Gastroesophageal sphincter (tissue), 4 donors: ENCODE data around the gene CHMP1B. TPM values are rescaled to one million over a fixed set of nuclear protein-coding genes. Genes with fewer than 3 reads are reported as not detected.

ENCODE experiments used
- ATAC-seq: fragments of 150-250 bp; one replicate; pipeline ENCODE4 v1.9.1; 2016; ENCODE audit warnings: mild to moderate bottlenecking, moderate library complexity
- H3K27ac ChIP-seq, 4 donors: fragments of 200-600 bp; sonication (generic) in 3 of 4; 1 replicate in 3 of 4; 2 replicates in 1 of 4; pipeline ENCODE4 v1.5.1; 2016 to 2019
- H3K27me3 ChIP-seq: fragments of 200-600 bp; sonication (generic); one replicate; pipeline ENCODE4 v1.5.1; 2019
- H3K36me3 ChIP-seq, 2 donors: fragments of 200-600 bp; sonication (generic); one replicate each; pipeline ENCODE4 v1.5.1; 2019; ENCODE audit warnings: control low read depth in 1 of 2
- H3K4me1 ChIP-seq, 3 donors: fragments of 200-600 bp; sonication (generic); 1 replicate in 2 of 3; 2 replicates in 1 of 3; pipeline ENCODE4 v1.5.1; 2016 to 2019; ENCODE audit warnings: control low read depth in 2 of 3
- H3K4me3 ChIP-seq, 2 donors: fragments of 200-600 bp; sonication (generic); one replicate each; pipeline ENCODE4 v1.5.1; 2019; ENCODE audit warnings: mild to moderate bottlenecking in 1 of 2, moderate library complexity in 1 of 2
- H3K9me3 ChIP-seq, 3 donors: fragments of 200-600 bp; sonication (generic); one replicate each; pipeline ENCODE4 v1.5.1; 2017 to 2019; ENCODE audit warnings: control low read depth in 2 of 3
- EP300 ChIP-seq: sonication (generic); formaldehyde crosslinking; IDR thresholded peaks from one replicate; pipeline ENCODE4 v1.6.1; 2017; ENCODE audit warnings: antibody characterized with exemption, mild to moderate bottlenecking
- POLR2A ChIP-seq, 2 donors: fragments of 450-650 bp; IDR thresholded peaks; one replicate each; pipeline ENCODE4 v1.6.1; 2017; ENCODE audit warnings: antibody characterized with exemption in 2 of 2, mild to moderate bottlenecking in 2 of 2, moderate library complexity in 1 of 2
- POLR2AphosphoS5 ChIP-seq: sonication (generic); formaldehyde crosslinking; IDR thresholded peaks from one replicate; pipeline ENCODE4 v1.6.1; 2017; ENCODE audit warnings: antibody characterized with exemption
- WGBS, 2 donors: methylation state at CpG; one replicate each; pipeline ENCODE4 v1.1.5; 2018; ENCODE audit warnings: low coverage in 1 of 2; 5-methylcytosine and 5-hydroxymethylcytosine counted together
- total RNA-seq, 4 donors: library from RNA; depleted of rRNA; stranded (reverse); fragments of >200 nt; gene quantifications; one replicate each; pipeline ENCODE4 v1.1.0, GENCODE V29; 2016
- TF ChIP-seq, protein P1 (sequence below), 4 experiments: fragments of 200-600 bp in 2 of 4; fragments of 450-650 bp in 2 of 4; sonication (generic) in 1 of 4; IDR thresholded peaks; one replicate each; pipeline ENCODE4 v1.5.1; 2017 to 2019; ENCODE audit warnings: antibody characterized with exemption in 4 of 4, mild to moderate bottlenecking in 2 of 4, moderate library complexity in 2 of 4

CHMP1B gene
- total RNA-seq, 4 donors from 2014 or later = 46.0 to 71.6 (median 52.8) TPM

DNA sequence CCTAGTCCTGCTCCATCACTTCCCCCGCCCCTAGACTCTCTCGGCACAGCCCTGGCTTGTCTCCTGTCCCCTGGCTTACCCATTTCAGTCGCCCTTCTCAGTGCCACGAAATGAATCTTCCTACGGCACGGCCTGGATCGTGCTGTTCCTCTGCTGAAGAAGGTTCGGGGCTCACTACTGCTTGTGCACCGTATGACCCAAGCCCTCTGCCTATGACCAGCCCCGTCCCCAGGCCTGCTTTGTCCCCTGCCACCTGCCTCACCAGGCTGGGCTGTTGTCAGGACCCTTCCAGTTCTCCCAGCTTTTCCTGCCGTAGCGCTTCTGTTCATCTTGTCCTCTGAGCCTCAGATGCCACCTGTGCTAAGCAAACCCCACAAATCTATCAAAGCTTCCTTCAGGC lies 13.9 kb downstream of the CHMP1B start:
- H3K4me3 ChIP-seq = no peak overlapping the region
- H3K36me3 ChIP-seq = peaks cover 0 to 24% of the 10 kb centered on the region in 2 donors
- no peaks in the 10 kb centered on the region for H3K9me3 ChIP-seq
- no peaks in the 10 kb centered on the region for H3K4me1 ChIP-seq
- TF ChIP-seq EP300 (no peak), POLR2A (IDR thresholded peaks at IDR 0.05) (no peak), POLR2AphosphoS5 (no peak)
- H3K27ac ChIP-seq = no peak overlapping the region
- no peaks in the 10 kb centered on the region for H3K27me3 ChIP-seq
- ATAC-seq = no peak
- WGBS, 2 donors = 89 to 98% methylated on average over 6 to 8 of the region's 12 CpGs

DNA sequence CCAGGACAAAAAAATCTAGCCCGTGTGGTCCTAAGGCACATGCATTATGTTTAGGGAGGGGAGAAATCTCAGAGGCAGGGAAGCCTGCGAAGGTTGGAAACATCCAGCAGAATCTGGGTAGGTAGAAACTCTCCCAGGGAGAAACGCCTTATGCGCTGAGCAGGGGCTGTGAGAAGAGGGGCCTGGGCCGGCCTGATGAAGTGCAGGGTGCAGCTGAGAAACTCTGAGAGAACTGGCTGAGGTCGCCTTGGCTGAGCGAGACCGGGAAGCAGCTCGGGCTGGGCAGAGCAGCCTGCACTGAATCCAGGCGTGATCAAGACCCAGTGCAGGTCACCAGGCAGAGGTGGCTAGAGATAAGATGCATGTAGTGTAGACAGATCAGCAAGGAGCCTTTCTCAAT lies 15.1 kb downstream of the CHMP1B start:
- no peak for ATAC-seq
- H3K9me3 ChIP-seq = no peaks in the 10 kb centered on the region
- H3K27me3 ChIP-seq = no peaks in the 10 kb centered on the region
- peaks cover 0 to 24% of the 10 kb centered on the region in 2 donors for H3K36me3 ChIP-seq
- H3K4me1 ChIP-seq = no peaks in the 10 kb centered on the region
- no peak overlapping the region for H3K27ac ChIP-seq
- no peak overlapping the region for H3K4me3 ChIP-seq
- TF ChIP-seq POLR2AphosphoS5 (no peak), EP300 (no peak)
- 65 to 66% methylated on average over 6 to 10 of the region's 10 CpGs for WGBS, 2 donors

DNA sequence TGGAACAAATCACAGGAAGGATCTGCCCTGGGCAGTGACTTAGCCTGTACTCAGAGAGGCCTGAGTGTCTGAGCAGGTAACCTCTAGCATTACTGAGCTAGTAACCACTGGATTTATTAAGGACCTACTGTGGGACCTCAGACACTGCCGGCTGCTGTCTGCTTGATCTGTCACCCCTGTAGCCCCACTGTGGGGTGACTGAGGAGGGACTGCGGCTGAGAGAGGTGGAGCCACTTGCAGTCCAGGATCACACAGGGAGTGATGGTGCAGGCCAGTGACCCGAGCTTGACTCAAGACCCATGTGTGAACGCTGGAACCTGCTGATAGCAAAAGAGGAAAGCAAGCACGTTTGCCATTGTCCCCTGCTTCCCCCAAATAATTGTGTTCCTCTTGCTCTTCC lies 15.6 kb downstream of the CHMP1B start:
- no peaks in the 10 kb centered on the region for H3K27me3 ChIP-seq

DNA sequence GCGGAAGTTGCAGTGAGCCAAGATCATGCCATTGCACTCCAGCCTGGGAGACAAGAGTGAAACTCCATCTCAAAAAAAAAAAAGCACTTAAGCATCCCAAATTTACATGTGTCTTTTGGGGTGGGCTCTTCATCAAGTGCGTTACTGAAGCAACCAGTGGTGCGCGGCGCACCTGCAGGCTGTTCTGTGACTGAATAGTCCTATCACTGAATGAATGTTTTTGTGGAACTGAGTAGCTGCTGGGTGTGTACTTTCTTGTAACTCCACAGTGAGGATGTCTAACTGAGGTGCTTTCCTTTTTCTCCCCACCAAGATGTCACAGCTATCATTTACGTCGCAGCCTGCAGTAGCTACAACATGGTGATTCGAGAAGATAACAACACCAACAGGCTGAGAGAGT lies 17.0 kb downstream of the CHMP1B start:
- H3K9me3 ChIP-seq = no peaks in the 10 kb centered on the region
- WGBS, 2 donors = 88 to 95% methylated on average over 7 of the region's 8 CpGs
- H3K4me3 ChIP-seq = no peak overlapping the region
- H3K27me3 ChIP-seq = no peaks in the 10 kb centered on the region
- TF ChIP-seq POLR2A (IDR thresholded peaks at IDR 0.05) = no peak
- TF ChIP-seq POLR2AphosphoS5 = no peak
- TF ChIP-seq, protein P1, sequence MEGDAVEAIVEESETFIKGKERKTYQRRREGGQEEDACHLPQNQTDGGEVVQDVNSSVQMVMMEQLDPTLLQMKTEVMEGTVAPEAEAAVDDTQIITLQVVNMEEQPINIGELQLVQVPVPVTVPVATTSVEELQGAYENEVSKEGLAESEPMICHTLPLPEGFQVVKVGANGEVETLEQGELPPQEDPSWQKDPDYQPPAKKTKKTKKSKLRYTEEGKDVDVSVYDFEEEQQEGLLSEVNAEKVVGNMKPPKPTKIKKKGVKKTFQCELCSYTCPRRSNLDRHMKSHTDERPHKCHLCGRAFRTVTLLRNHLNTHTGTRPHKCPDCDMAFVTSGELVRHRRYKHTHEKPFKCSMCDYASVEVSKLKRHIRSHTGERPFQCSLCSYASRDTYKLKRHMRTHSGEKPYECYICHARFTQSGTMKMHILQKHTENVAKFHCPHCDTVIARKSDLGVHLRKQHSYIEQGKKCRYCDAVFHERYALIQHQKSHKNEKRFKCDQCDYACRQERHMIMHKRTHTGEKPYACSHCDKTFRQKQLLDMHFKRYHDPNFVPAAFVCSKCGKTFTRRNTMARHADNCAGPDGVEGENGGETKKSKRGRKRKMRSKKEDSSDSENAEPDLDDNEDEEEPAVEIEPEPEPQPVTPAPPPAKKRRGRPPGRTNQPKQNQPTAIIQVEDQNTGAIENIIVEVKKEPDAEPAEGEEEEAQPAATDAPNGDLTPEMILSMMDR (IDR thresholded peaks at IDR 0.05) = no peak
- no peak for TF ChIP-seq EP300
- no peak overlapping the region for H3K27ac ChIP-seq
- H3K4me1 ChIP-seq = no peaks in the 10 kb centered on the region
- ATAC-seq = no peak
- H3K36me3 ChIP-seq = peaks cover 0 to 32% of the 10 kb centered on the region in 2 donors

More for the DNA sequence above, 15.6 kb downstream of the CHMP1B start:
- Histone ChIP-seq H3K9me3 (no peaks in the 10 kb centered on the region), H3K27ac (no peak overlapping the region), H3K4me3 (no peak overlapping the region), H3K36me3 (peaks cover 0 to 24% of the 10 kb centered on the region in 2 donors), H3K4me1 (no peaks in the 10 kb centered on the region)
- TF ChIP-seq EP300 (no peak), POLR2A (IDR thresholded peaks at IDR 0.05) (no peak), POLR2AphosphoS5 (no peak)
- TF ChIP-seq, protein P1 (IDR thresholded peaks at IDR 0.05) = no peak
- no peak for ATAC-seq
- WGBS, 2 donors = 38 to 80% methylated on average over 1 to 5 of the region's 5 CpGs

DNA sequence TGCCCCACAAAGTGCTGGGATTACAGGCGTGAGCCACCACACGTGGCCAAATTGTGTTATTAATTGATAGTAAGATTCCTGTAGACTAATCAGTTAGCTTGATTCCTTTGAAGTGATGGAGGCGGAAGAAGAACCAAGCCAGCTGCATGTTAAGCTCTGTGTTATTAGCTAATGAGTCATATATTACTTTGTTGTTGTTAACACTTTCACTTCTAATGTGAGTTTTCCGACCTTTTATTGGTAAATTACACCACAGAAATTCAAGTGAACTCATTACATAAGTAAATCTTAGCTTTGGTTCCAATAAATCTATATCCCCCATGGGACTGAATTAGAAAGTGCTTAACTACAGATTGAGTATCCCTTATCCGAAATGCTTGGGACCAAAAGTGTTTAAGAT lies 20.3 kb downstream of the CHMP1B start:
- Histone ChIP-seq H3K36me3 (peaks cover 0 to 52% of the 10 kb centered on the region in 2 donors), H3K4me1 (no peaks in the 10 kb centered on the region), H3K4me3 (no peak overlapping the region), H3K27me3 (no peaks in the 10 kb centered on the region), H3K27ac (no peak overlapping the region), H3K9me3 (no peaks in the 10 kb centered on the region)
- no peak for ATAC-seq
- TF ChIP-seq POLR2AphosphoS5 (no peak), POLR2A (IDR thresholded peaks at IDR 0.05) (no peak), EP300 (no peak)
- TF ChIP-seq, protein P1 (IDR thresholded peaks at IDR 0.05) = no peak
- WGBS, 2 donors = 67 to 69% methylated on average over 3 to 4 of the region's 5 CpGs

DNA sequence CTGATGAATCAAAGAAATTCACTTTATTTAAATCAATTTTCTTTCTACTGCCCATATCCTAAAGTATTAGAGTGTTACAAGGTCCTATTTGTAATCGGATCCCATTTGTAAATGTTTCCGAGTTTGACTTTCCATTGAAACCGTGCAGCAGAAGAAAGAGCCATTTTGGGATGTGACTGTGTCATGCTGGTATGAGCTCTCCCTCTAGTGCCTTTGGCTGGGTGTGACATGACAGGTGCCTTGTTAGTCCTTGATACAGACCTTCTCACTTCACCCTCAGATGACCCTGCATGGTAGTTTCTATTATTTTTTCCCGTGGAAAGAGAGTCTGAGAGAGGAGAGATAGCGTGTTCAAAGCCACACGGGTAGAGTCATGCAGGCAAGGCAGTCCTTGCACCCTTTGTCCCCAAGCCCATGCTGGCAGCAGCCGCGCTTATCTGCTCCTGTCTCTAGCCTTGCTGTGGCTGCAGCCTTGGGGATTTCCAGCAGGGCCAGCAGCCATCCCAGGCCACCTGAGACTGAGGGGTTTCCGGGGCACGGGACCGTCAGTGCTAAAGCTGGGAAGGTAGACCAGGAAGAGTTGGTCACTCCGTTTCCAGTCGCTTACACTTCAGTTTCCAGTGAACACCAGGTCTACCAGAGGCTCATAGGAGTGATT lies 21.4 kb downstream of the CHMP1B start:
- no peak overlapping the region for H3K4me3 ChIP-seq
- no peak overlapping the region for H3K27ac ChIP-seq
- H3K4me1 ChIP-seq = no peaks in the 10 kb centered on the region
- no peaks in the 10 kb centered on the region for H3K27me3 ChIP-seq
- TF ChIP-seq, protein P1 (IDR thresholded peaks at IDR 0.05) = peak in 3 of 4 experiments; percentile 29 to 33 (median 29)
- no peak for TF ChIP-seq POLR2AphosphoS5
- H3K9me3 ChIP-seq = no peaks in the 10 kb centered on the region
- 42 to 60% methylated on average over 3 to 8 of the region's 13 CpGs for WGBS, 2 donors
- H3K36me3 ChIP-seq = peaks cover 0 to 63% of the 10 kb centered on the region in 2 donors
- ATAC-seq = no peak
